Measurements from ENCODE around the gene NHERF1. TPM values are rescaled to one million over a fixed set of nuclear protein-coding genes. Genes with fewer than 3 reads are reported as not detected.

The NHERF1 gene
- total RNA-seq, 2 experiments from 2014 or later = 136 TPM

DNA sequence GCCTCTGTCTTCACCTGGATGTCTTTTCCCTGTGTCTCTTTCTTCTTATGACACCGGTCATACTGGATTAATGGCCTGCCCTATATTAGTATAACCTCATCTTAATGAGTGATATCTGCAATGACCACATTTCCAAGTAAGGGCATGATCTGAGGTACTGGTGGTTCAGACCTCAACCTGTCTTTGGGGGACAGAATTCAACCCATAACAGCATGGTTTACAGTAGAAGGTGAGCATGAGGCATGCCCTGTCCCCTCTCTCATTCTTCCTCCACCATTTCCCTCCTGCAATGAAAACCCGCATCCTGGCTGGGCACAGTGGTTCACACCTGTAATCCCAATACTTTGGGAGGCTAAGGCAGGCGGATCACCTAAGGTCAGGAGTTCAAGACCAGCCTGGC is 14.2 kb upstream of the NHERF1 start:
- Mint-ChIP-seq H3K27me3 (no peaks in the 10 kb centered on the region), H3K36me3 (no peaks in the 10 kb centered on the region), H3K4me3 (no peak overlapping the region), H3K27ac (no peak overlapping the region), H3K9me3 (no peaks in the 10 kb centered on the region), H3K4me1 (ENCODE audit: low read depth) (peaks cover 36% of the 10 kb centered on the region)
- intact Hi-C loops (cut with micrococcal nuclease) = no loop called here
- ChIA-PET POLR2A (interaction anchor here (0.7 kb wide), 1 partner anchor 44 kb away, joined by 4 read pairs; no protein-coding TSS in a partner anchor), CTCF (interaction anchor here (0.6 to 6.8 kb wide), 5 partner anchors 12 to 222 kb away, joined by 3 to 223 read pairs (median 48); no protein-coding TSS in a partner anchor)
- DNase-seq = no peak

DNA sequence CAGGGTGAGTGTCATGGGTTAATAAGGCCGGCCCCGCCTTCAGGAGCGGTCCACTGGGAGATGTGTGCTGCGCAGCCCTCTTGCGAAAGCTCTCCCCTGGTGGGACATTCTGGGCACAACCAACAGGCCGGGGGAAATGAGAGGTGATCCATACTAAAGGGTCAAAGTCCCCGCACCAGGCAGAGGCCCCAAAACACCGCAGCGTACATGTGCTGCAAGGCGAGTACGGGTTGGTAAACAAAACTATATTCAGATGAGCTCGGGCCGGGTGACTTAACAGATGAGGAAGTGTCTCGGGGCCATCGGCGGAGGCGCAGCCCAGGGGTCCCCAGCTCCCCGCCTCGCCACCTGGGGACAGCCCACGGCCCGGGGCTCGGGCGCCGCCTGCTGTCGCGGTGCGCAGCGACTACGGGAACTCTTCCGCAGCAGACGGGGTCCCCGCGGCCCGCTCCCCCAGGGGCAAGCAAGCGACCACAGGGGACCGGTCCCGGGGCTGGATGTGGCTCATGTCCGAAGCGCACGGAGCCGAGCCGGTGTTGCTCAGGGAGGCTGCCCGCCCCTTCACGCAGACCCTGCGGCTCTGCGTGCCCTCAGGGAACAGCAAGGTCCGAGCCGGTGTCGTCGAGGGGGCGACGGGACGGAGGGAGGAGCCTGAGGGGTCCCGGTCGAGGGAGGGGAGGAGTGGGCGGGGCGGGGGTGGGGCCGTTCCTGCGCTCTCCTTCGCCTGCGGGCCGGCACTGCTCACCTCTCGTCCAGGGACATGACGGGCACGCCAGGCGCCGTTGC is 11.7 kb upstream of the NHERF1 start, which contains the start of gene RAB37:
TSS of gene RAB37 (plus strand) at position 744 of the 786 bp plus-strand sequence. CDS start at position 761, 17 bp downstream.
- no peaks in the 10 kb centered on the region for H3K36me3 Mint-ChIP-seq
- intact Hi-C loops (cut with micrococcal nuclease) = loop anchor here (1.0 to 5.0 kb wide), 2 partner anchors 49 to 79 kb away; no protein-coding TSS in a partner anchor
- CTCF ChIA-PET = interaction anchor here (0.6 to 6.8 kb wide), 42 partner anchors 9 to 357 kb away, joined by 3 to 223 read pairs (median 6); partner anchors contain the start of genes CD300H, FDXR and MRPL58
- no peaks in the 10 kb centered on the region for H3K27me3 Mint-ChIP-seq
- peaks cover 43% of the 10 kb centered on the region for H3K4me1 Mint-ChIP-seq (ENCODE audit: low read depth)
- POLR2A ChIA-PET = interaction anchor here (1.1 to 3.3 kb wide), 5 partner anchors 10 to 79 kb away, joined by 3 to 16 read pairs (median 7); partner anchors contain the start of gene NAT9
- H3K27ac Mint-ChIP-seq = peak within 1 kb of the TSS; percentile 86
- DNase-seq = peak; percentile 53
- H3K4me3 Mint-ChIP-seq = peak within 1 kb of the TSS; percentile 77
- no peaks in the 10 kb centered on the region for H3K9me3 Mint-ChIP-seq

DNA sequence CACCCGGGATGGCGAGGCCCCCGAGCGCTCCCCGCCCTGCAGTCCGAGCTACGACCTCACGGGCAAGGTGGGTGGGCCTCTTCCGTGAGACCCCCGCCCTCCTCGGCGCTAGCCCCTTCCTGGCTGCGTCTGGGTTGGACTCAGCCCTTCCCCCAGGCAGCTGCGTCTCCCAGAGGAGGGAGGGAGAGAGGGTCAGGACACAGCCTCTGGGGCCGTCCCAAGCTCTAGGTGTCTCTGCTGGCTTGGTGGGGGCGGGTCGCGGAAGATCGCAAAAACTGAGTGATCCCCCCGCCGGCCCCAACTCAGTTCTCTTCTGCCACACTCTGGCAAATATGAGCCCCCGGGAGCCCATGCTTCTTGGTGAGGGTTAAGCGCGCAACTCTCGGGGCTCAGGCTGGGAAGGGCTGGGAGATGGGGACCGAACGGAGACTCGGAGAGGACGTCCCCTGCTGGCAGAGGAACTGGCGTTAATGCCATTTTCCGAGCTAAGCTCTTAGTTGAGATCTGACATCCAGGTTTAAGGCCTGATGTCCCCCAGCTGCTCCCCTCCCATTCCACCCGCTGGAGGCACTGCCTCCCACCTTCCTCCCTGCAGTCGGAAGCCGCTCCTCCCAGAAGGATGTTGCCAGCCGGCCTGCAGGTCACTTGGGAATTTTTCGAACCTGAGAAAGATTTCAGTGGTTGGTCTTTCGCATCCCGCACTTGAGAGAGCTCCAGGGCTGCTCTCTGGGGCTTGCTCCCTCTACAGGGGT is 11.0 kb upstream of the NHERF1 start:
- no peaks in the 10 kb centered on the region for H3K36me3 Mint-ChIP-seq
- peak overlapping the region; percentile 86 for H3K27ac Mint-ChIP-seq
- H3K27me3 Mint-ChIP-seq = no peaks in the 10 kb centered on the region
- ChIA-PET POLR2A (interaction anchor here (1.2 to 3.3 kb wide), 5 partner anchors 12 to 136 kb away, joined by 4 to 16 read pairs (median 9); partner anchors contain the start of genes FDXR and NAT9), CTCF (interaction anchor here (0.6 to 6.8 kb wide), 39 partner anchors 9 to 358 kb away, joined by 3 to 223 read pairs (median 5); partner anchors contain the start of genes CD300H, FDXR and MRPL58)
- intact Hi-C loops (cut with micrococcal nuclease) = loop anchor here (1.0 to 5.0 kb wide), 2 partner anchors 50 to 80 kb away; no protein-coding TSS in a partner anchor
- no peaks in the 10 kb centered on the region for H3K9me3 Mint-ChIP-seq
- DNase-seq = peak; percentile 66
- peak overlapping the region; percentile 77 for H3K4me3 Mint-ChIP-seq
- peaks cover 51% of the 10 kb centered on the region for H3K4me1 Mint-ChIP-seq (ENCODE audit: low read depth)

DNA sequence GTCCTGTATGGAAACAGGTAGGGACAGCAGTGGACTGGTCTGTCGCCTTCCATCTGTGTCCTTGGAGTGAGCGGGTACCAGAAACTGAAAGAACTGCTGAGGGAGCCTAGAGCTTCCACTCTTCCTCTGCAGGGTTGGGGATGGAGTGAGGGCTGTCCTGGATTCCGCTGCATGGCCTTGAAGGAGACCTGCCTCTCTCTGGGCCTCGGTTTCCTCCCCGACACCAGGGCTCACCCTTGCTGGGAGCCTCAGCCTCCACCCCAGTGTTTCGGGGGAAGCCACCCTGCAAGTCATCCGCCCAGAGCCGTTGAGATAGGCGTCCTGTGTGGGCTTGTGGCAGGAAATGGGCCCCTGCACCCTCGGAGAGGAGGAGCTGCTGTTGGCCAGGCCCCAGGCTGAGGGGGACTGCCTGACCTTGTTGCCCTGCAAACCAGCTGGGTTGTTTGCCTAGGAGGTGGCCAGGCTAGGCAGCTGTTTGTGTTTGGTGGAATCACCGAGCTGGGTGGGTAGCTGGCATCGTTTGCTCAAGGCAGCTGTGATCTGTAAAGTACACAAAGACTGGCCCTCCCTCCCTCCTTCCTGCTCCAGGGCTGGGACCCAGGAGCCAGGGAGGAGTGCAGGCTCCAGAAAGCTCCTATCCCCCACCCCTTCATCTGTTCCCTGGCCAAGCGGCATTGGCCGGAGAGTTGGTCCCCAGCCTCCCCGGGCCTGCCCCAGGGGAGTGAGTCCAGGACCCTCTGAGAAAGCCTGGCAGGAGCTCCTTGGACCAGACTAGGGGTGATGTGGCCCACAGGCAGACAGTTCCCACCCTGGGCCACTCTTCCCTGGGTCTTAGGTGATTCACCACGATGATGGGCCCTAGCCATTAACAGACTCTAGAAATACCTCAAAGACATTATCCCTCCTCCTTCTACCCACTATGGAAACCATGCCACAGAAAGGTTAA is 10.1 kb upstream of the NHERF1 start:
- intact Hi-C loops (cut with micrococcal nuclease) = loop anchor here (5.0 kb wide), 1 partner anchor 51 kb away; no protein-coding TSS in a partner anchor
- peaks cover 59% of the 10 kb centered on the region for H3K4me1 Mint-ChIP-seq (ENCODE audit: low read depth)

DNA sequence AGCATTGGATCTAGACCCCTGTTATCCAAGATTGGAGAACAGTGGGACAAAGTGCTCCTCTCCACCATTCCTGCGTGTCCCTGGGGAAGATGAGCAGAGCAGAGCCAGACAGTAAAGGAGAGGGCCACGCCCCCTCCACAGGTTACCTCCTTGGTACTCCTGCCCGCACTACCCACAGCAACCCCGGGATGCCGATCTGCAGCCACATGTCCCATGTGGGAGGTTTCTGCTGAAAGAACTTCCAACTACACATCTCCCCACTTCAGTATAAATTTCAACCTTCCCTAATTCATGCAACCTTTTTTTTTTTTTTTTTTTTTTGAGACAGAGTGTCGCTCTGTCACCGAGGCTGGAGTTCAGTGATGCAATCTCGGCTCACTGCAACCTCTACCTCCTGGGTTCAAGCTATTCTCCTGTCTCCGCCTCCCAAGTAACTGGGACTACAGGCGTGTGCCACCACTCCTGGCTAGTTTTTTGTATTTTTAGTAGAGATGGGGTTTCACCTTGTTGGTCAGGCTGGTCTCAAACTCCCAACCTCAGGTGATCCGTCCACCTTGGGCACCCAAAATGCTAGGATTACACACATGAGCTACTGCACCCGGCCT is 9.1 kb upstream of the NHERF1 start:
- Mint-ChIP-seq H3K27ac (peak overlapping the region; percentile 86), H3K9me3 (peaks cover 7% of the 10 kb centered on the region), H3K27me3 (no peaks in the 10 kb centered on the region), H3K4me3 (peak overlapping the region; percentile 7), H3K4me1 (ENCODE audit: low read depth) (peaks cover 69% of the 10 kb centered on the region), H3K36me3 (no peaks in the 10 kb centered on the region)
- ChIA-PET POLR2A (interaction anchor here (2.8 kb wide), 1 partner anchor 10 kb away, joined by 16 read pairs; no protein-coding TSS in a partner anchor), CTCF (interaction anchor here (0.7 to 6.8 kb wide), 9 partner anchors 7 to 173 kb away, joined by 3 to 223 read pairs (median 19); partner anchors contain the start of gene CD300H)
- intact Hi-C loops (cut with micrococcal nuclease) = loop anchor here (5.0 kb wide), 1 partner anchor 52 kb away; no protein-coding TSS in a partner anchor
- peak; percentile 51 for DNase-seq

More for the DNA sequence above, 10.1 kb upstream of the NHERF1 start:
- POLR2A ChIA-PET = interaction anchor here (0.8 to 3.3 kb wide), 6 partner anchors 9 to 135 kb away, joined by 3 to 16 read pairs (median 8); partner anchors contain the start of genes FDXR and NAT9
- DNase-seq = peak; percentile 92
- Mint-ChIP-seq H3K36me3 (no peaks in the 10 kb centered on the region), H3K9me3 (no peaks in the 10 kb centered on the region), H3K27me3 (no peaks in the 10 kb centered on the region), H3K27ac (peak overlapping the region; percentile 86), H3K4me3 (peak overlapping the region; percentile 77)
- CTCF ChIA-PET = interaction anchor here (0.6 to 6.8 kb wide), 37 partner anchors 8 to 359 kb away, joined by 3 to 223 read pairs (median 5); partner anchors contain the start of genes CD300H, FDXR and MRPL58

DNA sequence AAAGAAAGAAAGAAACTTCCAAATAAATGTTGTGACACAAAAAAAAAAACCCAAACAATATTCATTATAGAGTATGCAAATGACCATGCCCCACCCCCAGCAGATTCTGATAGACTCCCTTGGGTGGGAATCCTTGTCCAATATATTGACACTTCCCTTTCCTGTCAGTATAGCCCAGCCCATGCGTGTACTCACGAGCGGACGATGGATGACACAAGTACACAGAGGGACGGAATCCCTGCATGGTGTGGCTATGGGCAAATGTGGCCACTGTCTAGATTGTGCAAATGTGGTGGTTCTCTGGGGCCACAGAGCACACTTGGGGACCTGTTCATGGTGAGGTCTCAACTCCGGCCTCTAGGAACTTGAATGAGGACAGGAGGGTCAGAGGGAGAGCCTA is 8.3 kb upstream of the NHERF1 start:
- H3K27me3 Mint-ChIP-seq = no peaks in the 10 kb centered on the region
- no peak for DNase-seq
- H3K27ac Mint-ChIP-seq = peak overlapping the region; percentile 18
- H3K4me1 Mint-ChIP-seq (ENCODE audit: low read depth) = peaks cover 75% of the 10 kb centered on the region
- peaks cover 7% of the 10 kb centered on the region for H3K9me3 Mint-ChIP-seq
- H3K36me3 Mint-ChIP-seq = no peaks in the 10 kb centered on the region
- ChIA-PET CTCF (interaction anchor here (1.0 to 6.8 kb wide), 2 partner anchors 82 to 118 kb away, joined by 4 to 223 read pairs; no protein-coding TSS in a partner anchor), POLR2A (no interaction called here)
- intact Hi-C loops (cut with micrococcal nuclease) = loop anchor here (5.0 to 10.0 kb wide), 2 partner anchors 122 to 525 kb away; partner anchors contain the start of gene TTYH2
- no peak overlapping the region for H3K4me3 Mint-ChIP-seq

DNA sequence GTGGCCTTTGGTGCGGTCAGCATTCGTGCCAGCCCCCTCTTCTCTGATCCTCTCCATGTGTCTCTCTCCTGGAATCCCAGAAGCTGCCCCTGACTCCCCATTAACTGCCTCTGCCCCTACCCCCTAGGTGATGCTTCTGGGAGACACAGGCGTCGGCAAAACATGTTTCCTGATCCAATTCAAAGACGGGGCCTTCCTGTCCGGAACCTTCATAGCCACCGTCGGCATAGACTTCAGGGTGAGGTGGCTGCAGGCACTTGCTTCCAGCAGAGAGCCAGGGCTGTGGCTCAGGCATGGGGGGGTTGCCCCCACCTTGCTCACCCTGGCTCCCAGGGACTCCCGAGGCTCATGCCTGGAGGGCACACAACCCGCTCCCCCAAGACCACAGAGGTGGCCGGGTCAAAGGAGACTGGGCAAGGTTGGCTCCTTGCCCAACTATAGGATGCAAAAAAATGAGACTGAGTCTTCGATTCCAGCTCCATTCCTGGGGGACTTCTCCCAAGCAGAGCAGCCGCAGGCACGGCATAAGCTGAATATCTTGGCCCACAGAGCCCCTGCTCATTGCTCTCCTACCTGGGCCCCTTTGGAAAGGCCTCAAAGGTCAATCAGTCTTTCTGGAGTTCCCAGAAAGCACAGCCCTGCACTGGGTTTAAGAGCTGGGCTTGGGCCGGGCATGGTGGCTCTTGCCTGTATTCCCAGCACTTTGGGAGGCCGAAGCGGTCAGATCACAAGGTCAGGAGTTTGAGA is 7.6 kb upstream of the NHERF1 start:
- Mint-ChIP-seq H3K27ac (peak overlapping the region; percentile 23), H3K4me3 (no peak overlapping the region), H3K9me3 (peaks cover 7% of the 10 kb centered on the region), H3K4me1 (ENCODE audit: low read depth) (peaks cover 75% of the 10 kb centered on the region), H3K27me3 (no peaks in the 10 kb centered on the region), H3K36me3 (no peaks in the 10 kb centered on the region)
- no peak for DNase-seq
- intact Hi-C loops (cut with micrococcal nuclease) = loop anchor here (5.0 to 10.0 kb wide), 2 partner anchors 121 to 526 kb away; partner anchors contain the start of gene TTYH2
- CTCF ChIA-PET = interaction anchor here (0.8 to 2.8 kb wide), 11 partner anchors 11 to 440 kb away, joined by 3 to 23 read pairs (median 5); partner anchors contain the start of genes GRIN2C and NAT9
- POLR2A ChIA-PET = interaction anchor here (1.7 to 2.0 kb wide), 2 partner anchors 125 to 132 kb away, joined by 4 read pairs; partner anchors contain the start of gene FDXR

DNA sequence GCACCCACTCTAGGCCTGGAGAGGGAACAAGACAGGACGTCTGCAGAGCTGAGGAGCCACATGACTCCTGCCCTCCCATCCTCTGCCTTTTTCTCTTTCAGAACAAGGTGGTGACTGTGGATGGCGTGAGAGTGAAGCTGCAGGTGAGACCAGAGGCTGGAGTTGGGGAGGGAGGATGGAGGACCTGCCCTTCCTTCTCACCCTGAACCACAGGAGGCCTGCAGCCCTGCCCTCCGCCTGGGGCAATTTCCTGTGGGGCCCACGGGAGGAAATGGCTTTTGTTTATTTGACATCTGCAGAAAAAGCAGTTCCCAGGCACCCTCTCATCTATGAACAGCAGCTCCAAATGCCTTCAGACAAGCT is 6.3 kb upstream of the NHERF1 start:
- CTCF ChIA-PET = interaction anchor here (0.6 to 2.8 kb wide), 12 partner anchors 11 to 441 kb away, joined by 3 to 23 read pairs (median 5); partner anchors contain the start of gene GRIN2C
- Mint-ChIP-seq H3K27ac (peak overlapping the region; percentile 88), H3K27me3 (no peaks in the 10 kb centered on the region), H3K9me3 (peaks cover 7% of the 10 kb centered on the region), H3K36me3 (no peaks in the 10 kb centered on the region), H3K4me1 (ENCODE audit: low read depth) (peaks cover 79% of the 10 kb centered on the region), H3K4me3 (peak overlapping the region; percentile 38)
- intact Hi-C loops (cut with micrococcal nuclease) = loop anchor here (1.0 to 10.0 kb wide), 4 partner anchors 17 to 527 kb away; partner anchors contain the start of gene TTYH2
- POLR2A ChIA-PET = interaction anchor here (0.6 to 2.0 kb wide), 4 partner anchors 40 to 131 kb away, joined by 3 to 4 read pairs (median 4); partner anchors contain the start of gene FDXR
- DNase-seq = peak; percentile 79

DNA sequence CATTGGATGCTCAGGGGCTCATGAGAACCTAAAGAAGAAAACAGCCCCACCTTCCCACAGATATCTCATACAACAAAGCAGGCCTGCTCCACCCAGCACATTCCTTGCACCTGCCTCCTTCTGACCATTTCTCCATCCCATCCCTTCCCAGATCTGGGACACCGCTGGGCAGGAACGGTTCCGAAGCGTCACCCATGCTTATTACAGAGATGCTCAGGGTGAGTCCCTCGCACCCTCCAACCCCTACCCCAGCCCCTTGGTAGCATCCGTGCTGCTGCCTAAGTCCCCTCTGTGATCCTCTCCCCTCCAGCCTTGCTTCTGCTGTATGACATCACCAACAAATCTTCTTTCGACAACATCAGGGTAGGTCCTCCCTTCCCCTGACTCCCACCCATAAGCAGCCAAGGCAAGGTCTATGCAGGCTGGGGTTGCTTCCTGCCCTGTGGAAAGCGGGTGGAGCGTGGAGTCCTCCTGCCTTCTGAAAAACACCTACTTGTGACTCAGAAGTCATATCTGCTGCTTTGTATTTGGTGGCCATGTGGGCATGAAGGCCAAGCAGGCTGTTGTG is 5.4 kb upstream of the NHERF1 start:
- peak overlapping the region; percentile 36 for H3K4me3 Mint-ChIP-seq
- H3K9me3 Mint-ChIP-seq = peaks cover 7% of the 10 kb centered on the region
- intact Hi-C loops (cut with micrococcal nuclease) = loop anchor here (1.0 to 10.0 kb wide), 4 partner anchors 16 to 528 kb away; partner anchors contain the start of gene TTYH2
- no peaks in the 10 kb centered on the region for H3K27me3 Mint-ChIP-seq
- peak overlapping the region; percentile 88 for H3K27ac Mint-ChIP-seq
- ChIA-PET POLR2A (interaction anchor here (0.6 to 2.0 kb wide), 4 partner anchors 39 to 130 kb away, joined by 3 to 4 read pairs (median 4); partner anchors contain the start of gene FDXR), CTCF (interaction anchor here (0.7 to 2.8 kb wide), 9 partner anchors 10 to 177 kb away, joined by 3 to 23 read pairs (median 7); partner anchors contain the start of gene GRIN2C)
- H3K36me3 Mint-ChIP-seq = no peaks in the 10 kb centered on the region
- H3K4me1 Mint-ChIP-seq (ENCODE audit: low read depth) = peaks cover 80% of the 10 kb centered on the region
- DNase-seq = no peak
